Adrenal gland (tissue), 5 donors: ENCODE measurements around the gene TPP2.

ENCODE experiments used
- POLR2A ChIP-seq, 2 donors: fragments of 450-650 bp; IDR thresholded peaks; one replicate each; pipeline ENCODE4 v1.6.1; 2017; ENCODE audit warnings: antibody characterized with exemption in 2 of 2, mild to moderate bottlenecking in 2 of 2, moderate library complexity in 1 of 2
- TF ChIP-seq, protein P1 (sequence below), 6 experiments: fragments of 450-650 bp in 4 of 6; fragments of 200-600 bp in 2 of 6; sonication (generic) in 1 of 6; IDR thresholded peaks; 1 replicate in 5 of 6; 2 replicates in 1 of 6; pipeline versions ENCODE4 v1.5.1 to v1.8.0; 2016 to 2021; ENCODE audit warnings: antibody characterized with exemption in 6 of 6, mild to moderate bottlenecking in 2 of 6, moderate library complexity in 1 of 6
- donor health status: DM: no; HTN: no; CAD: no.

DNA sequence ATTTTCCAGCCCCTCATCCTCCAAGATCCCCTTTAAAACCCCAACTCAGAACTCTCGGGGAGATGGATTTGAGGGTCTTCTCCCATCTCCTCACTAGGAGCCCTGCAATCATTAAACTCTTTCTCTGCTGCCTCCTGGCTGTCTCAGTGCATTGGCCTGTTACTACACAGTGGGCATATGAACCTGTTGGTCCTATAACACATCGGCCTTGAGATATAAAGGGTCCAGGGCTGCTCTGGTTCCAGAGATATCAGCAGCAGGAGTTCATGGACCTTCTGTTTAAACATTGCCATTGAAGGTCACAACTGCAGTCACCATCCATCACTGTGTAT, 101.8 kb downstream of the TPP2 start:
- TF ChIP-seq, protein P1, sequence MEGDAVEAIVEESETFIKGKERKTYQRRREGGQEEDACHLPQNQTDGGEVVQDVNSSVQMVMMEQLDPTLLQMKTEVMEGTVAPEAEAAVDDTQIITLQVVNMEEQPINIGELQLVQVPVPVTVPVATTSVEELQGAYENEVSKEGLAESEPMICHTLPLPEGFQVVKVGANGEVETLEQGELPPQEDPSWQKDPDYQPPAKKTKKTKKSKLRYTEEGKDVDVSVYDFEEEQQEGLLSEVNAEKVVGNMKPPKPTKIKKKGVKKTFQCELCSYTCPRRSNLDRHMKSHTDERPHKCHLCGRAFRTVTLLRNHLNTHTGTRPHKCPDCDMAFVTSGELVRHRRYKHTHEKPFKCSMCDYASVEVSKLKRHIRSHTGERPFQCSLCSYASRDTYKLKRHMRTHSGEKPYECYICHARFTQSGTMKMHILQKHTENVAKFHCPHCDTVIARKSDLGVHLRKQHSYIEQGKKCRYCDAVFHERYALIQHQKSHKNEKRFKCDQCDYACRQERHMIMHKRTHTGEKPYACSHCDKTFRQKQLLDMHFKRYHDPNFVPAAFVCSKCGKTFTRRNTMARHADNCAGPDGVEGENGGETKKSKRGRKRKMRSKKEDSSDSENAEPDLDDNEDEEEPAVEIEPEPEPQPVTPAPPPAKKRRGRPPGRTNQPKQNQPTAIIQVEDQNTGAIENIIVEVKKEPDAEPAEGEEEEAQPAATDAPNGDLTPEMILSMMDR (IDR thresholded peaks at IDR 0.05) = no peak
- no peak for TF ChIP-seq POLR2A (IDR thresholded peaks at IDR 0.05)
